GM15510 (cell line): ENCODE results near the gene POMT1.

Experiments used
- POLR2A ChIP-seq: IDR thresholded peaks from 3 replicates; pipeline ENCODE4 v1.6.1; 2011; ENCODE audit warnings: borderline replicate concordance; ENCODE audit not compliant: insufficient read length; ENCODE audit errors: extremely low read depth

POMT1 gene

DNA sequence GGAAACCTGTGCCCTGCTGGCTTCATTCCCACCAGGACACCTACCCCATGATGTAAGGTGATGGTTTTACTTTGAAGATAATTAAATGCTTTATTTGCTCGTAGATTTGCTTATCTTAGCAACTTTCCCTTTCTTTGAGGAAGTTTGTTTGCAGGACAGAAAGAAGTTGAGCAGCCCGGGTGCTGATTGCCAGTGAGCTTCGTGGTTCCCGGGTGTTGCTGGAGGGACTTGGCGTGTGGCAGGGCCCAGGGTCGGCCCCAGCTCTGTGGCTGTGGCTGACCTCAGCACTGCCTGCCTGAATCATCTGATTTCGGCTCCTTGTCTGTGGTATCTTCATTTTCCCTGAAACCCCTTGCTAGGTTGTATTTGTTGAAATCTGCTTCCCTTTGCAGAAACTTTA is 8.7 kb downstream of the POMT1 start:
- no peak for TF ChIP-seq POLR2A

DNA sequence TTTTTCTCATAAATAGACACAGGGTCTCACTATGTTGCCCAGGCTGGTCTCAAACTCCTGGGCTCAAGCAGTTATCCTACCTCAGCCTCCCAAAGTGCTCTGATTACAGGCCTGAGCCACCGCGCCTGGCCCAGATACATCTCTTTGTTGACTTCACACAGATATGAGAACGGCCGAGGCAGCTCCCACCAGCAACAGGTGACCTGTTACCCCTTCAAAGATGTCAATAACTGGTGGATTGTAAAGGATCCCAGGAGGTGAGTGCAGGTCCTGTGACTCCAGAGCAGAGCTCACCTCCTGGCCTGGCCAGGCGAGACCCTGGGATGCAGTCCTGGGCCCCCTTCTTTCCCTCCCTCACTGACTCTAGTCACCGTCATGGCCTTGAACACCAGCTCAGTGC is 9.2 kb downstream of the POMT1 start:
- no peak for TF ChIP-seq POLR2A

DNA sequence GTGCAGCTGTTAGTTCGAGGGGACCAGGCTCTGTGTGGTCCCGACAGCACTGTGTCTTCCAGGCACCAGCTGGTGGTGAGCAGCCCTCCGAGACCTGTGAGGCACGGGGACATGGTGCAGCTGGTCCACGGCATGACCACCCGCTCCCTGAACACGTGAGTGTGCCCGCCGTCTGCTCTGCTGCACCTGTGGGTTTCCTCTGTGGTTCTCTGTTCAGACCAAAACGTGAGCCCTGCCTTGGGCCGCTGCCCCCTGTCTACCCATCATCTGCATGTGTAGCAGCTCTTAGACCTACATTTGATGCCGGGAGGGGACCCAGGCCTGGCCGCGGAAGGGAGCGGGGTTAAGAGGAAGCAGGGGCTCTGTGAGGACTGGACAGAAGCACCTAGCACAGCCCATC is 10.5 kb downstream of the POMT1 start:
- TF ChIP-seq POLR2A = no peak

DNA sequence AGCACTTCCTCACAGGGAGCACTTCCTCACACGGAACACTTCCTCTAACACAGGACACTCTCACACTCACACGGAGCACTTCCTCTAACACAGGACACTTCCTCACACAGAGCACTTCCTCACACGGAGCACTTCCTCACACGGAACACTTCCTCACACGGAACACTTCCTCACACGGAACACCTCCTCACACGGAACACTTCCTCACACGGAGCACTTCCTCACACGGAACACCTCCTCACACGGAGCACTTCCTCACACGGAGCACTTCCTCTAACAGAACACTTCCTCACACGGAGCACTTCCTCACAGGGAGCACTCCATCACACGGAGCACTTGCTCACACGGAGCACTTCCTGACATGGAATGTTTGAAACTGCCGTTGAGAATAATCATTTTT is 13.4 kb downstream of the POMT1 start:
- TF ChIP-seq POLR2A = no peak

DNA sequence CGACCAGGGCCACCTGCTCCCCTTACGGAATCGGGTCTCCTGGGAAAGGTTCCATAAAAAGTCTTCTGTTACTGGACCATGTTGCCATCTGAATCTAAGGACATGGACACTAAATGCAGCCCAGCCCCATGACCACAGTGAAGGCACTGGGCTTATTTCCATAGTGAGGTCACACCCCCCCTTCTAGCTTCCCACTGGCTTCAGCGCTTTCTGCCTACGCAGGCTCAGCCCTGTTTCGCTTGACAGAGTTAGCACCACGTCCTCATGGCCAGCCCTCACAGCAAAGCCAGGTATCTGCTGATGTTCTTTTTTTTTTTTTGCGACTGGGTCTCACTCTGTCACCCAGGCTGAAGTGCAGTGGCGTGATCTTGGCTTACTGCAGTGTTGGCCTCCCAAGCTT is 14.2 kb downstream of the POMT1 start:
- no peak for TF ChIP-seq POLR2A

DNA sequence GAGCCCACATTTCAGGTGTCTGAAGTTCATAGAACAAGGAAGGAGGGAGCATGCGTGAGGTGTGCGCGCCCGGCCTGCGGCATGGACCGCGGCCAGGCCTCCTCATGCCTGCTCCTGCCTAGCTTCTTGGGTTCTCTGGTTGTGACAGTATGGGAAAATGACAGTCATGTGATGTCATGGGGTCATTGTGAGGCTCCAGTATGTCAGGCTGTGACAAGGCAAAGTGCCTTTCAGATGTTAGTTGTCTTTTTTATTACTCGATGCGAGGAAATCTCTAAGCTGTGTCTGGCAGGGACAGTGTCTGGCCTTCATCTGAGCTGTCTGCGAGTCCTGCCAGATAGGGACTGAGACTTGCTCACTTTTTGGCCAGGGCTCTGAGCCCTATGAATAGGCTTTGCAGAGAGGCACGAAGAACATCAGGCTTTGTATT is 15.1 kb downstream of the POMT1 start:
- TF ChIP-seq POLR2A = no peak

DNA sequence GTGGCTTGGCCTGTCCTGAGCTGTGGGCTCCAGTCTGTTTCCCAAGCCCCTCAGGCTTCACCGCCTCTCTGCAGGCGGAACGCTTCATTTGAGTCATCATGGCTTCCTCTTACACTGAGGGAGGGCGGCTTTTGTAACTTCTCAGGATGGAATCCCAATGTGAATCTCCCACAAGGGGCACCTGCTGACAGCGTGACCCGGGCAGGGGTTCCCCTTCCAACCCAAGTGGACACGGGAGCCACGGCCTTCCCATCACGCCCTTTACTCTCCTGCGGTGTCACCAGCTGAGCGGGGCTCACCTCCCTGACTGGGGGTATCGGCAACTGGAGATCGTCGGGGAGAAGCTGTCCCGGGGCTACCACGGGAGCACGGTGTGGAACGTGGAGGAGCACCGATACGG is 15.8 kb downstream of the POMT1 start:
- no peak for TF ChIP-seq POLR2A

DNA sequence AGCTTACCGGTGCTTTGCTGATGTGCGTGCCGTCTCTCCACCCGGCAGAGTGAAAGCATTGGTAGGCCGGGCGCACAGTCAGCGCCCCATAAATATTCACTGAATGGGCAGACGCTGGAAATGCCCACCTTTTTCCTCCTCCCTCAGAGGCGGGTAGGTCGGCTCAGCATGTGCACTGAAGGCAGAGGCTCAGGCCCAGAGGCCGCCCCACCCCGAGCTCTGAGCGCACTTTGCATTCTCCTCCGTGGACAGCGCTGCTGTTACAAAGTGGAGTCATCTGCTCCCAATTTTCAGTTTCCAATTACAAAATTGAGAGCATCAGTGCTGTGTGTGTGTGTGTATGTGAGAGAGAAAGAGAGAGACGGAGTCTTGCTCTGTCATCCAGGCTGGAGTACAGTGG is 17.8 kb downstream of the POMT1 start:
- no peak for TF ChIP-seq POLR2A

DNA sequence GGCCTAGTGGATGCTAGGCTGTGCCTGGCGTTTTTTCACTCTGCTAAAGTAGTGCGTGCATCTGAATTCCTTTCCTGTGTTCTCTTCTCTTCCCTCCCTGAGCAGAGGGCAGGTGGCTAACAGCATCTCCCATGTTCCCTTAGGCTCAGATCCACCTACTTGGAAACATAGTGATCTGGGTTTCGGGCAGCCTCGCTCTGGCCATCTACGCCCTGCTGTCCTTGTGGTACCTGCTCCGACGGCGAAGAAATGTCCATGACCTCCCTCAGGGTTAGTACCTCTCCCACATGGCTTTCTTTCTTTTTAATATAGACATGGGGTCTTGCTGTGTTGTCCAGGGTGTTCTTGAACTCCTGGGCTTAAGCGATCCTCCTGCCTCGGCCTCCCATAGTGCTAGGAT is 18.5 kb downstream of the POMT1 start:
- no peak for TF ChIP-seq POLR2A

DNA sequence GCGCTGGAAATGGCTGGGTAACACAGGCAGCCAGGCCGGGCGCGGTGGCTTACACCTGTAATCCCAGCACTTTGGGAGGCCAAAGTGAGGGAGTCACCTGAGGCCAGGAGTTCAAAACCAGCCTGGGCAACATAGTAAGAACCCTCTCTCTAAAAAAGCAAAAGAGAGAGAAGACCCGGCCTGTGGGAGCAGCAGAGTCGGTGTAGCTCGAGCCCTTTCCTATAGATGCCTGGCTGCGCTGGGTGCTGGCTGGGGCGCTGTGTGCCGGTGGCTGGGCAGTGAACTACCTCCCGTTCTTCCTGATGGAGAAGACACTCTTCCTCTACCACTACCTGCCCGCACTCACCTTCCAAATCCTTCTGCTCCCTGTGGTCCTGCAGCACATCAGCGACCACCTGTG is 19.1 kb downstream of the POMT1 start:
- no peak for TF ChIP-seq POLR2A

DNA sequence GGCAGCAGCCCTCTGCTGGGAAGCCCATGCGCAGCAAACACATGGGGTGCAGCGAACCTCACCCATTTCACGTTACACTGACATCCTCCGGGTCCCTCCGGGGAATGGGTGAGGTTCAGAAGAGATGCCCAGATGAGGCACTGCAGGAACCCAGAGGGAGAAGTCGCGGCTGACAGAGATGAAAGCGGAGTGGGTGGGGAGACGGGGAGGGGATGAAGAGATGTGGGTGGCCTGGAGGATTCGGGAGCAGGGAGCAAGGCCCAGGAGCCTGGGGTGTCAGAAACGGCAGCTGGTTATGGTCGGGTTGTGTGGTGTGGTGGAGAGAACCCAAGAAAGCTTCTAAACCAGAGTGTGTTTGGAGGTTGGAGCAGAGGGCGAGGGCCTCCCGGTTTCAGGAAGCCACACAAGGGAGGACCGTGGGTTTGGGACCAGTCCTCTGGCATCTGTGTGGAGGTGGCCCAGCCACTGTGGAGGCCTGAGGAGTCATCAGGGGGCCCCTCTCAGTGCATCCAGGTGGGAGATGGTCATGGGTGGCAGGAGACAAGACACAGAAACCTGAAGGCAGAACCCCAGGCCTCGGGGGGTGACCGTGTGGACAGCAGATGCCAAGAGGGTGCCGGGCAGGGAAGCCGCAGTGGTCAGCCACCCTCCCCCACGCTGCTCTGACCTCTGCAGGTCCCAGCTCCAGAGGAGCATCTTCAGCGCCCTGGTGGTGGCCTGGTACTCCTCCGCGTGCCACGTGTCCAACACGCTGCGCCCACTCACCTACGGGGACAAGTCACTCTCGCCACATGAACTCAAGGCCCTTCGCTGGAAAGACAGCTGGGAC is 19.8 kb downstream of the POMT1 start:
- TF ChIP-seq POLR2A = peak; percentile 1

DNA sequence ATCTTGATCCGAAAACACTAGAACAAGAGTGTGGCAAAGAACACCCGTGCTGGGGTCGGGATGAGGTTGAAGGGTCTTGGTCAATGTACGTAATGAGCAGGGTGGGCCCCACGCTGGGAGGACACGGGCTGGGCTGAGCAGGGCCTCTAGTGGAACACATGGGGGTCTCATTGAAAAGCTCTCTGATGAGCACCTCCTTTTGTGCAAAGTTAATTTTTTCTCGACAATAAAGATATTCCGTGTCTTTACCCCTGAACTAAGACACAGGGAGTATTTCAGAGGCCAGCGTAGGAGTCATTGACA is 20.3 kb downstream of the POMT1 start:
- TF ChIP-seq POLR2A = no peak

DNA sequence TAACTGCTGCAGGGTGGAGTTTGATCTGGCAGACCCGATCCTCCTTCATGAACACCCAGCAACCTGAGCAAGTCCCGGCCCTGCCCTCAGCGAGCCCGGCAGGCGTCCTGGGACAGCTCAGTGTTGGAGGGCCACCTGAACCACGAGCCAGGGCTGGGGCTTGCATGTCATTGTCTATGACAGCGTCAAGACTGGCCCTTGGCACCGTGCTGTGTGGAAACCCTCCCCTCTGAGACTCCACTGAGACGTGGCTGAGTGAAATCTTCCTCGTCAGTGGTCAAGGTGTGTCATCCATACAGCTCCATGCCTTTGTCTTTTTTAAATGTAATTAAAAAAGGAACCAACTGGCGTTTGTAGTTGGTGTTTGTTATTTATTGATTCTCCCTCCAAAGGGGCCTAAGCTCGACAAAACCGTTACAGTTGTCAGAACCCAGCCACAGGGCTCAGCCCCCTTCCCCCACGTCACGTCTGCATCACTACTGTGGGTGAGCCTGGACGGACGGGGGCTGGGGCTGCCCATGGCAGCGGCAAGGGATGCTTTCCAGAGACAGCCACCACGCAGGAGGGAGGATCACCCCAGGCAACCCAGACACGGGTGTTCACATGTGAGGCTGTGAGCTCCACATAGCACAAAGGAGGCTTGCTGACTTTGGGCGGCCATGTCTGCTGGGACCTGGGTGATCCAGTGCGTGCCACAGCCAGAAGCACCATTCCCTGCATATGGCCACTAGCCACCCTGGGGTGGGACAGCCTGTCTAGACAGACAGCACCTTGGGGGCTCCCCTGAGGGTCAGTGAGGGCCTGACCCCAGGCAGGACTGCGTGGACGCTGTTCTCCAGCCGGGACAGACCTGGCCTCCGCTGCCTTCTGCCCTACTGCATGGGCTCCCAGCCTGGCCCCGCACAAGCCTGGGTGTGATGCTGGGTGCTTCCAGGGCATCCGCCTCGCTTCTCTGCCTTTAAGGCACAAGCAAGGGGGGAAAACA is 21.0 kb downstream of the POMT1 start:
- no peak for TF ChIP-seq POLR2A

DNA sequence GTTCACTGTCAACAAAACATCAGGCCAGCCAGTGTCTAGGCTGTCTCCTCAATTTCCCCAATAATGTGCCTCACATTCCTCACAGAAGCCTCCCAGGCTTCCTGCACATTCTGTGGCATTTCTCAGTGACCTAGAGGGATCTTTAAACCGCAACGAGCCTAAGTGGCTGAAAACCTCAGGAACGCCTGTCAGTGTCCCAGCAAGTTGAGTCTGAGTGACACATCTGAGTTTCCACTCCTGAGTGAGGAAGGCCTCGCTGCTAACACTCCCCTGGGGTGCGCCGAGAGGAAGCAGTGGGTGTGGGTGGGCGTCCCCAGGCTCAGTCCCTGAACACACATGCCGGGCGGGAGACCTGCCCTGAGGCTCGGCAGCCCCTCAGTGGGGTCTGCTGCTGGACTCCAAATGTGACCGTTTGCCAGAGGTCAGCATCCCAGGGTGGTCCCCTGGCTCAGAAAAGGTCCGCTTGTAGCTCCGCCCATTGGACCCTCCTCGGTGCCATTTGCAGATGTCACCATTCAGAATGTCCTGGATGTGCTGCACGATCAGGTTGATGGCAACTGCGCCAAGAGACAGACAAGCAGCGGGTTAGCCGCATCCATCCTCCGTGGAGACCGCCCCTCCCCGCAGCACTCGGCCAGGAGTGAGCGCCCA is 22.1 kb downstream of the POMT1 start:
- no peak for TF ChIP-seq POLR2A
